Measurements from ENCODE around the gene PRMT2.
"Not testable (repeated sequence)": the region's sequence is repeated elsewhere in the genome, so short reads cannot be mapped to it uniquely, and the experiment has no call there.

The PRMT2 gene

GRCh38 chr21:46617267-46618051 is 18.0 kb upstream of the PRMT2 start:
- in situ Hi-C loops (cut with MboI; ENCODE audit: low sequenced_read_pairs): no loop called here

GRCh38 chr21:46618738-46619379 is 16.6 kb upstream of the PRMT2 start:
- in situ Hi-C loops (cut with MboI; ENCODE audit: low sequenced_read_pairs): no loop called here

GRCh38 chr21:46619846-46620245 is 15.6 kb upstream of the PRMT2 start:
- in situ Hi-C loops (cut with MboI; ENCODE audit: low sequenced_read_pairs): no loop called here

GRCh38 chr21:46620846-46621245 is 14.6 kb upstream of the PRMT2 start:
- in situ Hi-C loops (cut with MboI; ENCODE audit: low sequenced_read_pairs): no loop called here

- in situ Hi-C loops (cut with MboI; ENCODE audit: low sequenced_read_pairs): no loop called here
These were observed 13.9 kb upstream of the PRMT2 start for GRCh38 chr21:46621457-46622182.

- in situ Hi-C loops (cut with MboI; ENCODE audit: low sequenced_read_pairs): no loop called here
These were observed 13.2 kb upstream of the PRMT2 start for GRCh38 chr21:46622226-46622625.

- in situ Hi-C loops (cut with MboI; ENCODE audit: low sequenced_read_pairs): no loop called here
These were observed 11.4 kb upstream of the PRMT2 start for GRCh38 chr21:46624050-46624449.

GRCh38 chr21:46625759-46626158 is 9.7 kb upstream of the PRMT2 start:
- in situ Hi-C loops (cut with MboI; ENCODE audit: low sequenced_read_pairs): no loop called here

GRCh38 chr21:46626536-46626935 is 8.9 kb upstream of the PRMT2 start:
- in situ Hi-C loops (cut with MboI; ENCODE audit: low sequenced_read_pairs): no loop called here

- in situ Hi-C loops (cut with MboI; ENCODE audit: low sequenced_read_pairs): no loop called here
These were observed 8.4 kb upstream of the PRMT2 start for GRCh38 chr21:46626975-46627501.

GRCh38 chr21:46627726-46628125 is 7.7 kb upstream of the PRMT2 start:
- in situ Hi-C loops (cut with MboI; ENCODE audit: low sequenced_read_pairs): no loop called here

GRCh38 chr21:46628868-46629267 is 6.6 kb upstream of the PRMT2 start:
- in situ Hi-C loops (cut with MboI; ENCODE audit: low sequenced_read_pairs): no loop called here

- in situ Hi-C loops (cut with MboI; ENCODE audit: low sequenced_read_pairs): not testable (repeated sequence)
These were observed 4.6 kb upstream of the PRMT2 start for GRCh38 chr21:46630915-46631314.

GRCh38 chr21:46633566-46633965 is 1.9 kb upstream of the PRMT2 start:
- in situ Hi-C loops (cut with MboI; ENCODE audit: low sequenced_read_pairs): no loop called here

- in situ Hi-C loops (cut with MboI; ENCODE audit: low sequenced_read_pairs): no loop called here
These were observed 1.0 kb upstream of the PRMT2 start for GRCh38 chr21:46634427-46634826.

GRCh38 chr21:46634966-46635323 is 529 bp upstream of the PRMT2 start:
- in situ Hi-C loops (cut with MboI; ENCODE audit: low sequenced_read_pairs): no loop called here

- in situ Hi-C loops (cut with MboI; ENCODE audit: low sequenced_read_pairs): no loop called here
These were observed 673 bp downstream of the PRMT2 start for GRCh38 chr21:46636181-46636512.

GRCh38 chr21:46636550-46637285 is 1.2 kb downstream of the PRMT2 start:
- in situ Hi-C loops (cut with MboI; ENCODE audit: low sequenced_read_pairs): no loop called here

- in situ Hi-C loops (cut with MboI; ENCODE audit: low sequenced_read_pairs): no loop called here
These were observed 2.7 kb downstream of the PRMT2 start for GRCh38 chr21:46637952-46638746.
